Subcutaneous abdominal adipose tissue (tissue), 5 donors: Measurements from ENCODE around the gene HDGF.

Experiments used
- H3K27ac ChIP-seq: one replicate; pipeline ENCODE4 v1.7.0; 2013; ENCODE audit warnings: low read depth, mild to moderate bottlenecking, inconsistent platforms, low read length, moderate library complexity
- H3K27me3 ChIP-seq, 5 donors: one replicate each; pipeline ENCODE4 v1.7.0; 2013; ENCODE audit warnings: low read length in 5 of 5, inconsistent platforms in 1 of 5; ENCODE audit not compliant: control insufficient read depth in 5 of 5, insufficient read depth in 4 of 5
- H3K36me3 ChIP-seq, 5 donors: one replicate each; pipeline ENCODE4 v1.7.0; 2013; ENCODE audit warnings: low read length in 5 of 5; ENCODE audit not compliant: control insufficient read depth in 5 of 5, insufficient read depth in 5 of 5
- H3K4me1 ChIP-seq, 5 donors: one replicate each; pipeline ENCODE4 v1.7.0; 2013; ENCODE audit warnings: low read length in 5 of 5, mild to moderate bottlenecking in 3 of 5, moderate library complexity in 1 of 5; ENCODE audit not compliant: control insufficient read depth in 5 of 5, insufficient read depth in 5 of 5
- H3K4me3 ChIP-seq, 5 donors: one replicate each; pipeline ENCODE4 v1.7.0; 2013; ENCODE audit warnings: low read length in 5 of 5, low read depth in 1 of 5
- H3K9ac ChIP-seq, 5 donors: one replicate each; pipeline ENCODE4 v1.7.0; 2013; ENCODE audit warnings: low read length in 5 of 5, mild to moderate bottlenecking in 4 of 5, moderate library complexity in 3 of 5
- H3K9me3 ChIP-seq, 5 donors: one replicate each; pipeline ENCODE4 v1.7.0; 2013; ENCODE audit warnings: low read length in 5 of 5; ENCODE audit not compliant: control insufficient read depth in 5 of 5
- donor health status: healthy.
- donor health status: healthy.
- donor health status: healthy.
- donor health status: healthy.
- donor health status: healthy.

The HDGF gene

DNA sequence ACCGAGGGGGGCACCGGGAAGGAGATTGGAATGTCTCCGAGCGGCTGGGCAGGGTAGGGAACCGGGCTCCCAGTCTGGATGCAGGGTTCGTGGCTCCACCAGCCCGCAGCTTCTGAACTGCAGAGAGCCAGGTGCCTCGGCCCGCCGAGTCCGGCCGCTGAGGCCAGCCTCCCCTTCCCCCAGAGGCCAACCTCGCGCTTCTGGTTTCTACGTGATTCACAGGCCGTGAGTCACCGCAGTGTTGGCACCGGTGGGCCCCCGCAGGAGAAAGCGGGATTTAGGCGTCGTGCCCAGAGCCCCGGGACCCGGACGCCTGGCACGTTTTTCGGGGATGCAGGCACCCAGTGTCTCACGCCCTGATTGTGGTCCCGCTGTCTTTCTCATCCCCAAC lies 46.5 kb downstream of the HDGF start:
- peaks cover 0 to 5% (median 1%) of the 10 kb centered on the region in 5 donors for H3K36me3 ChIP-seq
- peaks cover 32 to 53% (median 34%) of the 10 kb centered on the region in 5 donors for H3K27me3 ChIP-seq
- peaks cover 4 to 65% (median 57%) of the 10 kb centered on the region in 5 donors for H3K4me1 ChIP-seq
- peak overlapping the region; percentile 67 for H3K27ac ChIP-seq
- H3K9me3 ChIP-seq: no peaks in the 10 kb centered on the region
- peak overlapping the region in 2 of 5 donors; percentile 37 to 66 for H3K9ac ChIP-seq
- peak overlapping the region; percentile 13 to 66 (median 55) for H3K4me3 ChIP-seq

DNA sequence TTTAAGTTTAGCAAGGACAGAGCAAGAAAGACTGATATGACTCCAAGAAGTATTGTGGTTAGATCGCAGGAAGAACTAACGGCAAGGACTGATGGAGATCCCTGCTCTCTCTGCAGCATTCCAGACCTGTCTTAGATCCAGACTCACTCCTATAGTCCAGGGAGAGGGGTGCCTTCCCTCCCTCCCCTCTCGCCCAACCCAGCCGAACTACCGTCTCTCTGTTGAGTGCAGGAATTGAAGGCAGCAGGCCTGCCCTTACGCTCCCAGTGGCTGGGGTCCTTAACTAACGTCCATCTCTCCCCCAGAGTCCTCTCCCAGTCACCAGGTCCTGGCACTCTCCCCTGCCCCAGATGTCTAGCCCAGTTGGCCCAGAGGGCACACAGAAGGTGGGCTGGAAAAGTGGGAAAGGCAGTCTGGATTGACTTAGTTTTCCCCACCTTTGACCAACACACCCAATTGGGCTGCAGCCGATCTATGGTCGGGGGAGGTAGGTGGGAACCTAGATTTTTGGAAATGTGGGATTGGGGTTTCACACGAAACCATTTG lies 47.2 kb downstream of the HDGF start:
- Histone ChIP-seq H3K27me3 (peaks cover 33 to 54% (median 34%) of the 10 kb centered on the region in 5 donors), H3K4me1 (peaks cover 3 to 58% (median 50%) of the 10 kb centered on the region in 5 donors), H3K27ac (peak overlapping the region; percentile 23), H3K36me3 (peaks cover 0 to 7% (median 5%) of the 10 kb centered on the region in 5 donors), H3K4me3 (peak overlapping the region; percentile 36 to 57 (median 51)), H3K9ac (peak overlapping the region in 2 of 5 donors; percentile 66 to 73), H3K9me3 (no peaks in the 10 kb centered on the region)

- Histone ChIP-seq H3K27ac (peak overlapping the region; percentile 23), H3K9me3 (no peaks in the 10 kb centered on the region), H3K4me1 (peaks cover 5 to 53% (median 45%) of the 10 kb centered on the region in 5 donors), H3K36me3 (peaks cover 0 to 9% (median 5%) of the 10 kb centered on the region in 5 donors), H3K4me3 (peak overlapping the region in 3 of 5 donors; percentile 43 to 55 (median 51)), H3K27me3 (peaks cover 34 to 54% (median 36%) of the 10 kb centered on the region in 5 donors), H3K9ac (peak overlapping the region in 1 of 5 donors; percentile 73)
Observed at GRCh38 chr1:156703741-156704140, 47.7 kb downstream of the HDGF start.

- peaks cover 34 to 54% (median 36%) of the 10 kb centered on the region in 5 donors for H3K27me3 ChIP-seq
- no peaks in the 10 kb centered on the region for H3K9me3 ChIP-seq
- H3K27ac ChIP-seq: no peak overlapping the region
- H3K4me3 ChIP-seq: peak overlapping the region in 2 of 5 donors; percentile 51 to 55
- H3K36me3 ChIP-seq: peaks cover 0 to 9% (median 5%) of the 10 kb centered on the region in 5 donors
- H3K4me1 ChIP-seq: peaks cover 5 to 49% (median 41%) of the 10 kb centered on the region in 5 donors
- H3K9ac ChIP-seq: no peak overlapping the region
Observed at GRCh38 chr1:156703336-156703735, 48.1 kb downstream of the HDGF start.

DNA sequence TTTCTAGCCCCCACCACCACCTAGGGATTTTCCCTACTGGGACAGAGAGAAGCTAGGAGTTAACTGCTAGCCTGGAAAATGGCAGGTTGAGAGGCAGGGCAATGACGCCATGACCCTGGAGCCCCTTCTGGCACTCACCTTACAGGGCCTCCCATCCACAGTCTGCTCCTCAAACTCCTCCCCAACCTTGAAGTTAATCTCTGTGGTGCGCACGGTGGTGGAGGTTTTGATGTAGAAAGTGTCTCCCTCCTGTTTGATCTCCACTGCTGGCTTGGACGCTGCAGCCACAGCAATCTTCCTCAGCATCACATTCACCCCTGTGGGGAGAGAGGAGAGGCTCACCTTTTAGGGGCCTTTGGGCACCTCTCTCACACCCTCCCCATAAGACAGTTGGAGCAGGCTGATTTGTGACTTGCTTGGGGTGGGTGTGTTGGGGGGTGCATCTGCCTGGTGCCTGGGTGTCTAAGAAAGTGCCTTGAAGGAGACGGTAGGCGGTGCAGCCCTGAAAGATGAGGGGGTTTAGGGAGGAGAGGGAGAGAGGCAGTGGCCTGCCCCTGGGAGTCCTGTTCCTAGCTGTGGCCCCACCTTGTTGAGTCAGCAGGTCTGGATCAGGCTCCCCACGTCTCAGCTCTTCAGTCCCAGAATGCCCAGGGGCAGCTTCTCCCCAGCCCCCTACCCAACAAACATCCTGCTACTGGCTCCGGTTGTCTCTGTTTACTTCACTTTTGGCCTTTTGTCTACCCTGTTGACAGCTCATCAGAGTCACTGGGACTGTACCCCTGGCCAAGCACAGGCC lies 50.5 kb downstream of the HDGF start:
- Histone ChIP-seq H3K9me3 (no peaks in the 10 kb centered on the region), H3K27ac (no peak overlapping the region), H3K4me3 (no peak overlapping the region), H3K4me1 (peaks cover 3 to 26% (median 17%) of the 10 kb centered on the region in 5 donors), H3K9ac (no peak overlapping the region), H3K36me3 (peaks cover 0 to 9% (median 5%) of the 10 kb centered on the region in 5 donors), H3K27me3 (peaks cover 36 to 50% (median 39%) of the 10 kb centered on the region in 5 donors)

DNA sequence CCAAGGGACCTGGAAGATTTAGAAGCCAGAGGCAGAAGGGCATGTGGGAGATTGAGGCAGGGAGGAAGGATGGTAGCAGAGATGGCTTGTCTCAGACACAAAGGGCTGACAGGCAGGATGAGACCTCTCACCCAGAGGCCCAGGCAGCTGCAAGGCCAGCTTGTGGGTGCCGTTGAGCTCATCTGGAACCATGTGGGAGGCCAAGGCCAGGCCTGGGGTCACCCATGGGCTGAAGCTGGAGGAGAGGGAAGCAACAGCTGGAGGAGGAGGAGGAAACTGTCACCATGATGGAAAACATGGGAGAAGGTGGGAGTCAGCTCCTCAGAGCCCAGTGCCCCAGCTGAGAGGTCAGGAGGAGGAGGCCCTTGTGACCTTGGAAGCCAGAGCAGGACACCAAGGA lies 52.5 kb downstream of the HDGF start:
- Histone ChIP-seq H3K27ac (no peak overlapping the region), H3K9me3 (no peaks in the 10 kb centered on the region), H3K9ac (no peak overlapping the region), H3K4me1 (peaks cover 0 to 8% (median 2%) of the 10 kb centered on the region in 5 donors), H3K27me3 (peaks cover 24 to 37% (median 28%) of the 10 kb centered on the region in 5 donors), H3K36me3 (peaks cover 0 to 9% (median 5%) of the 10 kb centered on the region in 5 donors), H3K4me3 (no peak overlapping the region)

DNA sequence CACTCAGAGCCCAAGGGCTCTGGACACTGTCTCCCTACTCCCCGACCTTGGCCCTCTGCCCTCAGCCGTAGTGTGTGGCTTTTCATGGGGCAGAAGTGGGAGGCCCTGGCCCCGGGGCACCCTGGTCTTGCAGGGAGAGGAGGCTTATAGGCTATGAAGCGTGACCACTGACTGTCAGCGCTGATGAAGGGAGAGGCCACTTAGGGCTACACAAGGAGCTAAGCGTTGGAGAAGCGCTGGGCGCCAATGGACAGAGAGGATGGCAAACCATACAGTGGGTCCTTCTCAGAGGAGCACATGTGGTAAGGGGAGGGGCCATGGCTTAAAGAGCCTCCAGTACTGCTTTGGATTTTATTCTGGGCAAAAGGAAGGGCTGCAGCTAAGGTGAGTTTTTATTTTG lies 54.0 kb downstream of the HDGF start:
- Histone ChIP-seq H3K4me1 (peaks cover 1 to 8% (median 3%) of the 10 kb centered on the region in 5 donors), H3K27ac (no peak overlapping the region), H3K27me3 (peaks cover 24 to 37% (median 25%) of the 10 kb centered on the region in 5 donors), H3K36me3 (peaks cover 0 to 9% (median 5%) of the 10 kb centered on the region in 5 donors), H3K4me3 (no peak overlapping the region), H3K9me3 (no peaks in the 10 kb centered on the region), H3K9ac (no peak overlapping the region)

DNA sequence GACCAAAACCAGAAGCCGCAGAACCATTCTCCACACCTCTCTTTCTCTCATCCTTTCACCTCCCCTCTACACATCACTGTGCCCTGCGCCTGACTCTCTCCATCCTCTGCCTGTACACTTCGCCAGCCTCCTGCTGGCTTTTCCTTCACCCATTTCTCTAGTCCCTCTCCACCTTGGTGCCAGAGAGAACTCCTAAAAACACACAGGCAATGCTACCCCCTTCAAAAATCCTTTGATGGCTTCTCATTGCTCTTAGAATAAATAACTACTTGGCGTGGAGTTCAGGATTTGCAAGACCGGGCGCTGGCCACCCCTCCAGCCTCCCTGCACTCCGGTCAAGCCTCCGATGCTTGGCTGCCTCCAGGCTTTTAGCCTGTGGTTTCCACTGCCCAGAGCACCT lies 54.7 kb downstream of the HDGF start:
- Histone ChIP-seq H3K27ac (no peak overlapping the region), H3K4me3 (no peak overlapping the region), H3K4me1 (peaks cover 1 to 15% (median 10%) of the 10 kb centered on the region in 5 donors), H3K27me3 (peaks cover 24 to 44% (median 31%) of the 10 kb centered on the region in 5 donors), H3K9me3 (no peaks in the 10 kb centered on the region), H3K36me3 (peaks cover 0 to 9% (median 5%) of the 10 kb centered on the region in 5 donors), H3K9ac (no peak overlapping the region)

DNA sequence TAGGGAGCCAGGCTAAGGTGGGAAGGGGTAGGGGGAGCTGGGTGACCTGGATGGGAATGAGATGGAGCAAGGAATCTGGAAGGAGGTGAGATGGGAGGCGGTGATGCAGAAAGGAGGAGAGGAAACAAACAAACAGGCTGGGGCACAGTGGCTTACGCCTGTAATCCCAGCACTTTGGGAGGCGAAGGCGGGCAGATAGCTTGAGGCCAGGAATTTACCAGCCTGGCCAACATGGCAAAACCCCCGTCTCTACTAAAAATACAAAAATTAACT lies 56.8 kb downstream of the HDGF start:
- peaks cover 25 to 47% (median 37%) of the 10 kb centered on the region in 5 donors for H3K27me3 ChIP-seq
- H3K27ac ChIP-seq: no peak overlapping the region
- H3K9me3 ChIP-seq: no peaks in the 10 kb centered on the region
- H3K9ac ChIP-seq: no peak overlapping the region
- H3K4me1 ChIP-seq: peaks cover 3 to 19% (median 15%) of the 10 kb centered on the region in 5 donors
- H3K4me3 ChIP-seq: no peak overlapping the region
- peaks cover 0 to 4% (median 0%) of the 10 kb centered on the region in 5 donors for H3K36me3 ChIP-seq
